Gastrocnemius medialis (tissue), 4 donors: ENCODE results near the gene ADAT2. TPM values are rescaled to one million over a fixed set of nuclear protein-coding genes. Genes with fewer than 3 reads are reported as not detected.

Experiments
- ATAC-seq, 2 donors: fragments of 150-250 bp; one replicate each; pipeline ENCODE4 v1.9.1; 2016
- DNase-seq, 2 donors: peaks; one replicate each; pipeline ENCODE4 v3.0.0-alpha.2; 2019
- H3K27ac ChIP-seq, 4 donors: fragments of 200-600 bp; sonication (generic); 1 replicate in 1 of 4; 2 replicates in 3 of 4; pipeline ENCODE4 v1.5.1; 2016 to 2018; ENCODE audit warnings: mild to moderate bottlenecking in 2 of 4, moderate library complexity in 1 of 4
- H3K27me3 ChIP-seq, 3 donors: fragments of 200-600 bp; sonication (generic) in 2 of 3; 1 replicate in 1 of 3; 2 replicates in 2 of 3; pipeline versions ENCODE4 v1.5.1 to v1.6.0; 2016 to 2019; ENCODE audit warnings: mild to moderate bottlenecking in 1 of 3, moderate library complexity in 1 of 3
- H3K36me3 ChIP-seq, 2 donors: fragments of 200-600 bp; sonication (generic) in 1 of 2; one replicate each; pipeline ENCODE4 v1.5.1; 2017 to 2018
- H3K4me1 ChIP-seq, 2 donors: fragments of 200-600 bp; sonication (generic) in 1 of 2; one replicate each; pipeline ENCODE4 v1.5.1; 2016 to 2017; ENCODE audit warnings: mild to moderate bottlenecking in 2 of 2
- H3K4me3 ChIP-seq, 4 donors: fragments of 200-600 bp; sonication (generic) in 3 of 4; 1 replicate in 1 of 4; 2 replicates in 3 of 4; pipeline ENCODE4 v1.5.1; 2016 to 2019; ENCODE audit warnings: mild to moderate bottlenecking in 2 of 4
- H3K9me3 ChIP-seq, 3 donors: fragments of 200-600 bp; sonication (generic) in 2 of 3; 1 replicate in 1 of 3; 2 replicates in 2 of 3; pipeline ENCODE4 v1.5.1; 2016 to 2019
- POLR2A ChIP-seq, 2 donors: fragments of 450-650 bp; IDR thresholded peaks; one replicate each; pipeline ENCODE4 v1.6.1; 2017; ENCODE audit warnings: antibody characterized with exemption in 2 of 2, mild to moderate bottlenecking in 2 of 2, moderate library complexity in 2 of 2
- in situ Hi-C, 4 donors: fragments of 200-750 bp; cut with MboI; loops; one replicate each; pipeline versions ENCODE4 v1.15.0 to v1.8.0; 2017; ENCODE audit warnings: low sequenced_read_pairs in 4 of 4
- intact Hi-C: fragments of 100-400 bp; cut with DNase I; formaldehyde crosslinking; loops from one replicate; pipeline ENCODE4 v1.15.1; 2023; ENCODE audit warnings: low total_unique reads
- total RNA-seq, 4 donors: library from RNA; depleted of rRNA; stranded (reverse); fragments of >200 nt; gene quantifications; one replicate each; pipeline versions ENCODE4 v1.1.0 to v1.2.3, GENCODE V29; 2016
- TF ChIP-seq, protein P1 (sequence below), 5 experiments: fragments of 450-650 bp in 3 of 5; fragments of 200-600 bp in 2 of 5; sonication (generic) in 2 of 5; IDR thresholded peaks in 4 of 5; conservative IDR thresholded peaks in 1 of 5; 1 replicate in 4 of 5; 2 replicates in 1 of 5; pipeline ENCODE4 v1.5.1; 2016 to 2019; ENCODE audit warnings: antibody characterized with exemption in 5 of 5, mild to moderate bottlenecking in 3 of 5, moderate library complexity in 3 of 5

ADAT2 gene
- total RNA-seq, 4 donors from 2014 or later, result 0.16 to 4.4 (median 0.94) TPM

DNA sequence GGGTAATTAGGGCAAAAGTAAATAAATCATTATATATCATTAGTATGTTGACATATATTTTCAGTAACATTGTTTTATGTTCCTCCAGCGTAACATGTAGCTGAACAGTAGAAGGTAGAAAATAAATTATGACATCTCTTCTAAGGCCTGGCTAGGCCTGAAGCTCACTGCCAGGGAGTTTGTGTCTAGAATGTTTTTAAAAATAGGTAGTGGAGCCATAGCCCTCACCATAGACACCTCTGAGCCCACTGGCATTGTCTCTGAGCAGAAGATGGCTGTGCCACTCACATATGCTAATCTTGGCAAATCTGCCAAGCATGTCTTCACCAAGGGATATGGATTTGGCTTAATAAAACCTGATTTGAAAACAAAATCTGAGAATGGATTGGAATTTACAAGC is 39.7 kb upstream of the ADAT2 start:
- intact Hi-C loops, result no loop called here
- DNase-seq, result no peak
- H3K4me1 ChIP-seq, result no peaks in the 10 kb centered on the region
- no peaks in the 10 kb centered on the region for H3K9me3 ChIP-seq
- H3K4me3 ChIP-seq, result no peak overlapping the region
- in situ Hi-C loops, result no loop called here
- ATAC-seq, result no peak
- H3K27ac ChIP-seq, result no peak overlapping the region
- H3K27me3 ChIP-seq, result no peaks in the 10 kb centered on the region
- TF ChIP-seq POLR2A (IDR thresholded peaks at IDR 0.05), result no peak
- TF ChIP-seq, protein P1, sequence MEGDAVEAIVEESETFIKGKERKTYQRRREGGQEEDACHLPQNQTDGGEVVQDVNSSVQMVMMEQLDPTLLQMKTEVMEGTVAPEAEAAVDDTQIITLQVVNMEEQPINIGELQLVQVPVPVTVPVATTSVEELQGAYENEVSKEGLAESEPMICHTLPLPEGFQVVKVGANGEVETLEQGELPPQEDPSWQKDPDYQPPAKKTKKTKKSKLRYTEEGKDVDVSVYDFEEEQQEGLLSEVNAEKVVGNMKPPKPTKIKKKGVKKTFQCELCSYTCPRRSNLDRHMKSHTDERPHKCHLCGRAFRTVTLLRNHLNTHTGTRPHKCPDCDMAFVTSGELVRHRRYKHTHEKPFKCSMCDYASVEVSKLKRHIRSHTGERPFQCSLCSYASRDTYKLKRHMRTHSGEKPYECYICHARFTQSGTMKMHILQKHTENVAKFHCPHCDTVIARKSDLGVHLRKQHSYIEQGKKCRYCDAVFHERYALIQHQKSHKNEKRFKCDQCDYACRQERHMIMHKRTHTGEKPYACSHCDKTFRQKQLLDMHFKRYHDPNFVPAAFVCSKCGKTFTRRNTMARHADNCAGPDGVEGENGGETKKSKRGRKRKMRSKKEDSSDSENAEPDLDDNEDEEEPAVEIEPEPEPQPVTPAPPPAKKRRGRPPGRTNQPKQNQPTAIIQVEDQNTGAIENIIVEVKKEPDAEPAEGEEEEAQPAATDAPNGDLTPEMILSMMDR (IDR thresholded peaks at IDR 0.05 in 4 of 5, conservative IDR thresholded peaks at IDR 0.05 in 1 of 5), result no peak
- H3K36me3 ChIP-seq, result no peaks in the 10 kb centered on the region

DNA sequence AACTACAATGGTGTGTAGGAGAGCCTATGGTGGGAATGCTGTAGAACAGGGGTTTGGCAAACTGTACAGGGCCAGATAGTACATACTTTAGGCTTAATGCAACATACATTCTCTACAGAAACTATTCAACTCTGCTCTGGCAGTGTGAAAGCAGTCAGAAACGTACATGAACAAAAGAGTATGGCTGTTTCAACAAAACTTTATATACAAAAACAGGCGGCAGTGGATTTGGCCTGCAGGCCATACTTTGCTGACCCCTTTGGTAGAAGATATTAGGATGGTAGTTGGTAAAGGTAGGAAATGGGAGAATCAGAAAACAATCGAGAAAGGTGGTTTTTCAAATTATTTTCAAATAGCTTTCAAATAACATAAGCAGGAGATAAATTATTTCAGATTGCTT is 36.3 kb upstream of the ADAT2 start:
- no peaks in the 10 kb centered on the region for H3K36me3 ChIP-seq
- no peak overlapping the region for H3K4me3 ChIP-seq
- DNase-seq, result no peak
- no peak overlapping the region for H3K27ac ChIP-seq
- ATAC-seq, result no peak
- no peaks in the 10 kb centered on the region for H3K27me3 ChIP-seq
- TF ChIP-seq, protein P1 (IDR thresholded peaks at IDR 0.05 in 4 of 5, conservative IDR thresholded peaks at IDR 0.05 in 1 of 5), result no peak
- no peak for TF ChIP-seq POLR2A (IDR thresholded peaks at IDR 0.05)
- H3K9me3 ChIP-seq, result no peaks in the 10 kb centered on the region
- intact Hi-C loops (no loop called here), in situ Hi-C loops (no loop called here)
- H3K4me1 ChIP-seq, result no peaks in the 10 kb centered on the region

DNA sequence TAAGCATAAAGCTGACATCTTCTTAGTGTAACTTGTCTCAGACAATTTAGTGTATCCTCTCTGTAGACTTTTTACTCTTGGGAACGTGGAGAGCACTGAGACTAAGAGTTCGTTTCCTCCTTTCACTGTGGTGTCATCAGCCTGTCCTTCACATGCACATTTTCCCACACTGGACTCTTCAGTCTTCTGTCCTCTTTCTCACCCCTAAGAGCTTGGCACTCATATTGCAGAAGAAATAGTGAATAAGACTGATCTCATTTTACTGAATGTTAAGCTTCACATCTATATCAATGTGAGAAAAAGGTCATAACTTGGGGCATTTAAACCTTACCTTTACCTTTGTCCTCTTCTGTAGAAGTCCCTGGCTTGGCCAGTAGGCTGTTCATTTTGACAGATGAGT is 35.5 kb upstream of the ADAT2 start:
- TF ChIP-seq, protein P1 (IDR thresholded peaks at IDR 0.05 in 4 of 5, conservative IDR thresholded peaks at IDR 0.05 in 1 of 5), result no peak
- no peak for TF ChIP-seq POLR2A (IDR thresholded peaks at IDR 0.05)
- H3K4me1 ChIP-seq, result no peaks in the 10 kb centered on the region
- no peak for ATAC-seq
- in situ Hi-C loops, result no loop called here
- H3K4me3 ChIP-seq, result no peak overlapping the region
- no peak for DNase-seq
- intact Hi-C loops, result no loop called here
- H3K27ac ChIP-seq, result no peak overlapping the region
- H3K36me3 ChIP-seq, result no peaks in the 10 kb centered on the region
- no peaks in the 10 kb centered on the region for H3K9me3 ChIP-seq
- H3K27me3 ChIP-seq, result no peaks in the 10 kb centered on the region

DNA sequence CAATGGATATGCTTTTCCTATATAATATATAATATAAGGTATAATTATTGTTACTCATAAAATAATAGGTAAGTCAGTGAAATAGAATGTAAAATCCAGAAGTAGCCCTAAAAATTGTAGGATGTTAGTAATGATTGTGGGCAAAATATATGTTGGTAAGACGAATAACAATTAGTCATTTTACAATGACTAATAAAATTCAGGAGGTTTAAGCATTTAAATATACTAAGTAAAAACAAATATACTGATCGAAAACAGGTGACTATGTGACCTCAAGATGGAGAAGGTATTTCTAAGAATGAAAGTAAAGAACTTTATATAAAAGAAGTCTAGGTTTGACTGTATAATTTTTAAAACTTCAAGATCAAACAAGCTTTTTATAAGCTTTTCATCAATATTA is 32.1 kb upstream of the ADAT2 start:
- in situ Hi-C loops (no loop called here), intact Hi-C loops (no loop called here)
- DNase-seq (no peak), ATAC-seq (no peak)
- Histone ChIP-seq H3K4me1 (no peaks in the 10 kb centered on the region), H3K27ac (no peak overlapping the region), H3K27me3 (no peaks in the 10 kb centered on the region), H3K9me3 (no peaks in the 10 kb centered on the region), H3K36me3 (peaks cover 0 to 6% of the 10 kb centered on the region in 2 donors), H3K4me3 (no peak overlapping the region)
- no peak for TF ChIP-seq POLR2A (IDR thresholded peaks at IDR 0.05)
- TF ChIP-seq, protein P1 (IDR thresholded peaks at IDR 0.05 in 4 of 5, conservative IDR thresholded peaks at IDR 0.05 in 1 of 5), result no peak

DNA sequence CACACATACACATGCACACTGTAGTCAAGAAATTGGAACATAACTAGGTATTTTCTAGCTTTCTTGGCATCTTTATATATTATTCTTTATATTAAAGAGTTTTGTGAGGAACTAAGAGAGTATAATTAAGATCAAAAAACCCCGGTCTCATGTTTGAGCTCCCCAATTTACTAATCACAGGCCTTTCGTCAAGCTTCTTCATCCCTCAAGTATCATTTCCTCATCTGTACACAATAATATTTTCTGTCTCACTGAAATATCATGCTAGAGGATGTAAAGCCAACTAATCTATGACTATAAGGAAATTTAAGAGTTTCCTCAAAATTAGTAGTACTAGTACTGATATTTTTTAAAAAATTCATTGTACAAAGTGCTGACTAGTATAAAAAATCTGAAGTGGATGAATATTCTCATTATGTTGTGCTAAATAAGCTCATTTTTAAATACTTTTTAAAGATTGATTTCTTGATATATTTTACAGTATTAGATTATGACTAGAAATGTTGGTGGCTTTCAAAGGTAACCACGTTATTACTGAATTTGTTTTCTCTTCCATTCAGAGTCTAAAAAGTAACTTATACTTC is 28.1 kb upstream of the ADAT2 start:
- H3K4me3 ChIP-seq, result no peak overlapping the region
- no peak for ATAC-seq
- H3K27ac ChIP-seq, result no peak overlapping the region
- DNase-seq, result no peak
- H3K4me1 ChIP-seq, result no peaks in the 10 kb centered on the region
- in situ Hi-C loops (no loop called here), intact Hi-C loops (no loop called here)
- no peaks in the 10 kb centered on the region for H3K9me3 ChIP-seq
- peaks cover 0 to 34% of the 10 kb centered on the region in 2 donors for H3K36me3 ChIP-seq
- TF ChIP-seq POLR2A (IDR thresholded peaks at IDR 0.05), result no peak
- TF ChIP-seq, protein P1 (IDR thresholded peaks at IDR 0.05 in 4 of 5, conservative IDR thresholded peaks at IDR 0.05 in 1 of 5), result no peak
- no peaks in the 10 kb centered on the region for H3K27me3 ChIP-seq
